NCI-H187 treated with DMSO at 0.1 percent for 48 hours (cell line): ENCODE data around the gene AK5.
"Not testable (repeated sequence)": the region's sequence is repeated elsewhere in the genome, so short reads cannot be mapped to it uniquely, and the experiment has no call there.

Experiments used
- DNase-seq: peaks from one replicate; lab custom pipeline; 2025; lab: John Stamatoyannopoulos, UW

Gene AK5

DNA sequence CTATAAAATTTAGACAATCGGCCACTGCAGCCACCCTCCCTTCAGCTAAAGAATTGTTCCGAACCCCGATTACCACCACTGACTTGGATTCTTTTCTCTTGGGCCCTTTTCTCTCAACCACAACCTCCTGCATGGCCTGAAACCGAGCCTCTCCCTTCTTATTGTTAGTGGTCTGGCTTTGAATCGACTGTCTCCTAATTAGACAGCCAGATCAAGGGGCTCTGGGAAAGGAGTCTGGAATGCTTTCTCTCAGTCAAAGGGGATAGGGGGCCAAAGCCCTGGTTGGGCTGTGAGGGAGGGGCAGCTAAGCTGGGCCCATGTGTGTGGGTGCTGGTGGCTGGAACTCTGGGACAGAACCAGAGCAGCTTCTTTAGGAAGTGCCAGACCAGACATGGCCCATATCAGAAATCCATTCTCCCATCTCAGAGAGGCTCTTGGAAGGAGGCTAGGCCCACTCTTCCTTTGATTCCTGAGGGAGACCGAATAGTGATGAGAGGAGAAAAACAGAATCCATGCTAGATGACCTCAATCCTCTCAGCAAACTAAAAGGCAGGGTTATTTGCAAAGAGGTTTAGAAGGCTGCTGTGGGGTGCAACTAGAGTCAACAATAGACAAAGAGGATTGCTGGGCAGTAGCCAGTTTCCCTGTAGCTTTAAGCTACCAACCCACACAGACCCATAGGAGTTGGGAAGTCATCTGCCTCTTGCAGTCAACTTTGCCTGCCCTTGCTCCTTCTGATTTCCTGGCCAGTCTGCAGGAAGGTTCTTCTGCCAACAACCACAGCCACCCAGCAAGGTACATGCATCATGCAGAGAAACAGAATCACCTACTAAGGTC lies 117.6 kb downstream of the AK5 start:
- DNase-seq = no peak

DNA sequence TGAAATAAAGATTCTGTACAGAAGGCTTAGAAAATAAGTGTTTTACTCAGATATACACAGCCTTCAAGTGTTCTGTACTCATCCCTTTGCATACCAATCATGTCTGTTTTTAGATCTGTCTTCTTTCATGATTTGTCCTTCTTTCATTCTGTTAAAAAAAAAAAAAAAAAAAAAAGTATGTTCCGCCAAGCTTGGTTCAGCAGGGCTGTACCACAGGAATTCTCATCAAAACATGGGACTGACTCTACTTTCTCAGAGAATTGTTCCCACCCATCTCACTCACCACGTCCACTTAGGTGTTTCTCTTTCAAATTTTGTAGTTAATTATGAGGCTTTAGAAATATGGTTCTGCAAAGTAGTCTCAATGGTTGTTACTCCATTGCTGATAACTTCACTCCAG lies 119.0 kb downstream of the AK5 start:
- DNase-seq = no peak

GRCh38 chr1:77401384-77401783 lies 119.6 kb downstream of the AK5 start:
- no peak for DNase-seq

- DNase-seq = no peak
Observed at GRCh38 chr1:77405186-77405585, 123.4 kb downstream of the AK5 start.

- DNase-seq = no peak
Observed at GRCh38 chr1:77406661-77407060, 124.8 kb downstream of the AK5 start.

DNA sequence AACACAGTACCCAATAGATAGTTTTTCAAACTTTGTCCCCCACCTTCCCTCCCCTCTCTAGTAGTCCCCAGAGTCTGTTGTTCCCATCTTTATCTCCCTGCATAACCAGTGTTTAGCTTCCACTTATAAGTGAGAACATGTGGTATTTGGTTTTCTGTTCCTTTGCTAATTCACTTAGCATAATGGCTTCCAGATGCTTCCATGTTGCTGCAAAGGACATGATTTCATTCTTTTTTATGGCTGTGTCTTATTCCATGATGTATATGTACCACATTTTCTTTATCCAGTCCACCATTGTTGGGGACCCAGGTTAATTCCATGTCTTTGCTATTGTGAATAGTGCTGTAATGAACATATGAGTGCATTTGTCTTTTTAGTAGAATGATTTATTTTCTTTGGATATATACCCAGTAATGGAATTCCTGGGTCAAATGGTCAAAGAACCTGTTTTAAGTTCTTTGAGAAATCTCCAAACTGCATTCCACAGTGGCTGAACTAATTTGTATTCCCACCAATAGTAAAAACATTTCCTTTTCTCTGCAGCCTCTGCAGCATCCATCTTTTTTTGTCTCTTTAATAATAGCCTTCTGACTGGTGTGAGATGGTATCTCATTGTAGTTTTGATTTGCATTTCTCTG lies 126.0 kb downstream of the AK5 start:
- DNase-seq = no peak

DNA sequence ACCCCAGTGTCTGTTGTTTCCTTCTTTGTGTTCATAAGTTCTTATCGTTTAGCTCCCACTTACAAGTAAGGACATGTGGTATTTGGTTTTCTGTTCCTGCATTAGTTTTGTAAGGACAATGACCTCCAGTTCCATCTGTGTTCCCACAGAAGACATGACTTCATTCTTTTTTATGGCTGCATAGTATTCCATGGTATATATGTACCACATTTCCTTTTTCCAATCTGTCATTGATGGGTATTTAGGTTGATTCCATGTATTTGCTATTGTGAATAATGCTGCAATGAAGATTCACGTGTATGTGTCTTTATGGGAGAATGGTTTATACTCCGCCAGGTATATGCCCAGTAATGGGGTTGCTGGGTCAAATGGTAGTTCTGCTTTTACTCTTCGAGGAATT lies 127.1 kb downstream of the AK5 start:
- DNase-seq = not testable (repeated sequence)

DNA sequence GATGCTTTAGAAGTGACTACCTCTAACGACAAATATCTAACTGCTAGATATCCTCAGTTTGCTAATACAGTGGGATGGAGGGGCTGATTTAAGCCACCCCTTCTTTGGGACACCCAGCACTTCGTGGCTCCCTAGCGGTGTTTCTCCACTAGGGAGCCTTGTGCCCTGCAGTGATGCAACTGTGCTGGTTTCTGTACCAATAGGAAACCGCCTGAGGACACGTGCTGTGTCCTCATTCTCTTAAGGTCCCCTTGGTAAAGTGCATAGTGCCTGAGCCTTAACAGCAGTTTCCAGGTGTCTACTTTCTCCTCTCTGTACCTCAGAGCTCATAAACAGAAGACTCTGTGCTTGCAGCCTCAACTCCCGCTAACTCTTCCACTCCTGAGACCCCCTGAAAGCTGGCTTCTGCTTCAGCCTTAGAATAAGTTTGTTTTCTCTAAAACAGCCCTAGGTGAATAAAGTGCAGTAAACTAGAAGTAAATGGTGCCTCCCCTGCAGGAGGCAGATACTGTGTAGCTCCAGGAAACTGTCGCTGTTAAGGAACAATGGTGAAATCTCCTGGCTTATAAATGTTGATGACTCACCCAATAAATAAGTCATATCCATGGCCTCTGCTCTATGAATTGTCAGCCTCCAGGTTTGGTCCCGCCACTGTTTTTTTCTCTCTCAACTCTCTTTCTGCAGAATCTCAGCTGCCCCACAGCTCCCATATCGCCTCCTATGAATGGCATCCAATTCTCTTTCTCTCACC lies 130.4 kb downstream of the AK5 start:
- DNase-seq = no peak

DNA sequence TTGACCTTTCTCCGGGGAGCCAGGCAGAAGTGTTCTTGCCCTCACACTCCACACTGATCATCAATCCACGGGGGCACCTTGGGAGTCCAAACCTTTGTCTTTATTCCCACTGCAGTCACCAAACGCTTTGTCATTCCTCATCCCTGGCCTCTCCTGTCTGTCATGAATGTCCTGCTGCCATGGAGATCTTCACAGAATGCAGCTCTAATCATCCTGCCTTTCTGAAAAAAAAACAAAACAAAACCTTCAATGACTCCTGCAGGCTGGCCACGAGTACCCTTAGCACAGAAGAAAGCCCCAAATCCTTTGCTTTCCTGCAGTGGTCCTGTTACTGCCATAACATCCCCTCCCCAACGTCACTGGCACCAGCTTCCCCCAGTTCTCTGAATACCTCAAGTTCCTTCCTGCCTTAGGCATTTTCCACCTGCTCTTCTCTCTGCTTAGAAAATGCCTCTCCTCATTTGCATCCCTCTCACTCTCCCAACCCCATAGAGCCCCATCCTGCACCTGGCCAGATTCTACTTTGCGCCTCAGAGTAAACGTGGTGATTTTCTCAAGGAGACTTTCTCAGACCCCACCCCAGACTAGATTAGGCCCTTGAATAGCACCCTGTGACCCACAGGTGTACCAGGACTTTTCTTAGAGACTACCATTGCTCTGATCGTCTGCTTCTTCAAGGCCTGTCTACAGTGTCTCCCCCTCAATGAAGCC lies 131.2 kb downstream of the AK5 start:
- no peak for DNase-seq

GRCh38 chr1:77413541-77414335 lies 131.9 kb downstream of the AK5 start:
- DNase-seq = no peak

GRCh38 chr1:77415579-77415978 lies 133.8 kb downstream of the AK5 start:
- no peak for DNase-seq

GRCh38 chr1:77416692-77417450 lies 135.1 kb downstream of the AK5 start:
- no peak for DNase-seq

DNA sequence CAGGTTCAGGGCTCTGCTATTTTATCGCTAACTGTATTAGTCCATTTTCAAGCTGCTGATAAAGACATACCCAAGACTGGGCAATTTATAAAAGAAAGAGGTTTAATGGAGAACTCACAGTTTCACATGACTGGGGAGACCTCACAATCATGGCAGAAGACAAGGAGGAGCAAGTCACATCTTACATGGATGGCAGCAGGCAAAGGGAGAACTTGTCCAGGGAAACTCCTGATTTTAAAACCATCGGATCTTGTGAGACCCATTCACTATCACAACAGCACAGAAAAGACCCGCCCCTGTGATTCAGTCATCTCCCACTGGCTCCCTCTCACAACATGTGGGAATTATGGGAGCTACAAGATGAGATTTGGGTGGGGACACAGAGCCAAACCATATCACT lies 136.2 kb downstream of the AK5 start:
- DNase-seq = not testable (repeated sequence)

- no peak for DNase-seq
Observed at GRCh38 chr1:77421504-77422233, 139.8 kb downstream of the AK5 start.

- DNase-seq = no peak
Observed at GRCh38 chr1:77424236-77424635, 142.4 kb downstream of the AK5 start.

- no peak for DNase-seq
Observed at GRCh38 chr1:77428068-77428467, 146.2 kb downstream of the AK5 start.

DNA sequence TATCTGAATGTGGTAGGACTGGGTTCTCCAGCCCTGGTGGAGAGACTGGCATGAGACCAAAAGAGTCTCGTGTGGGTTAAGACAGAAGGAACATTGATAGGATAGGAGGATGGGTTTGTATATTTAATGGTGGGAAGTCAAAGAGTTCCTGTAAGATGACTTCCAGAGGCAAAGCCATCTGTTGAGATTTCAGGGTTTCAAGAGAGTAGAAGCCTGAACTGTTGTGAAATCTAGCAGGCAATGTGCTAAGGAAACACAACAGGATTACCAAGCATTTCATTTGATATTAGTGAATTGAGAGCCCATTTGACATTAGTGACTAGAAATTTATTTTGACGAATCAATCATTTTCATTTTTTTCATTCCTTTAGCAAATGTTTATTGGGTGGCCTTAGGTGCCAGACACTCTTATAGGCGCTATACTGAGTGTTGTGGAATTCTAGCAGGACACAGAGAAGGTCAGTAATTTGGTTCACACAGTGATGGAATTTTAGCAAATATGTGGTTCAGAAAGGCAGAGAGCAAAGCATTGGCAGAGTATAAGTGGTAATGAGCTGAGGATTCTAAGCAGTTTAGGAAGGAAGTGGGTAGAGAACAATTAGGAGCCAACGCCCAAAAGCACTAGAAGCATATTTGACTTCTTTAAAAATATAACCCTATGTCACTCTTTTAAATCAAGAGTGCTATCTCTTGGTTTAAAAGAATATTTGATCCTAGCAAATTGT lies 149.3 kb downstream of the AK5 start:
- no peak for DNase-seq

GRCh38 chr1:77433934-77434333 lies 152.1 kb downstream of the AK5 start:
- DNase-seq = no peak

DNA sequence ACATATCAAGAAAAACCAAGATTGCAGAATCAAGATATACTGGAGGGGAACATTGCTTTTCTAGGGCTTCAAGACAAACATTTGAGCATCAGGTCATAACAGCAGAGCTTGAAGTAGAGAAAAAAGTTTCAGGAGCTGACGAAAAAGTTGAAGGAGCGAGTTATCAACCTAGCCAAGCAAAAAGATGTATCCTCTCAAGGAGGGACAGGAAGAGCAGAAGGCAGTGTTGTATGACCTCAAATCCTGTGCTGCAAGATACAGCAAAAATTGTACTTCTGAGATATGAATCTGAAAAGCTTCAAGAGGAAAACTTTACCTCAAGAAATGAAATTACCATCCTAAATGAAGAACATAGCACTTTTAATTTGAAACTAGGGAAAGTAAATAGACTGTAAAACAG lies 153.1 kb downstream of the AK5 start:
- no peak for DNase-seq
